Fibroblast of mammary gland (primary cell): ENCODE data around the gene TNS1.
A peak's percentile ranks its signal among the peaks of the same experiment; 100 is the strongest.

Experiments used
- DNase-seq: peaks from one replicate; pipeline ENCODE4 v3.0.0-alpha.2; 2010; ENCODE audit warnings: low read depth
- H3K4me3 ChIP-seq: 2 replicates; pipeline ENCODE4 v1.5.1; 2011; ENCODE audit warnings: low read depth, mild to moderate bottlenecking, low read length, moderate library complexity; ENCODE audit not compliant: control insufficient read depth
- TF ChIP-seq, protein P1 (sequence below): conservative IDR thresholded peaks from 2 replicates; pipeline ENCODE4 v1.5.1; 2011; ENCODE audit warnings: low read depth, low read length, inconsistent platforms; ENCODE audit not compliant: control insufficient read depth, insufficient read depth

Gene TNS1

DNA sequence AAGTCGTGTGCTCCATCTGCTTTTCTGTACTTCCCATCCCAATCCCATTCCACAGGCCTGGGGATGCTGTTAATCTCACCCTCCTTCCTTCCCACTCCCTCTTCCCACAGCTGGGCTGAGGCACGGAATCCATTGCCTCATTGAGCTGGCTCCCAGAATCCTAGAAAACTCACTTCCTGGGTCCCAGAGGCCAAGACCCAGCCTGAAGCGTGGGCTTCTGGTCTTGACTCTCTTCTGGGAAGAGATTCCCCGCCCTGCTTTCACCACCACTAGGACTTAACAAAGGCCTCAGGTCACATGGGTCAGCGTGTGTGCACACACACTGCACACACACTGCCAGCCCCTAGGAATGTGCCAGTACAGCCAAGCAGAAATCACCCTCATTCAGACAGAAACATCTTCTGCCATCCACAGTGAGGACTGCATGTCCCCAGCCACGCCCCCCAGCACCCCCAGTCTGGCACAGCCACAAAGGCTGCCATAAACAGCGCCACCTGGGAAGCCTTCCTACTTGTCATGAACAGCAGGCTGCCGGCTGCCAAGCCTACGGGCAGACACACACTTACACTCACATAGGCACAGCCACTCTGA lies 165.8 kb downstream of the TNS1 start:
- peak; percentile 84 for DNase-seq
- no peak overlapping the region for H3K4me3 ChIP-seq
- TF ChIP-seq, protein P1, sequence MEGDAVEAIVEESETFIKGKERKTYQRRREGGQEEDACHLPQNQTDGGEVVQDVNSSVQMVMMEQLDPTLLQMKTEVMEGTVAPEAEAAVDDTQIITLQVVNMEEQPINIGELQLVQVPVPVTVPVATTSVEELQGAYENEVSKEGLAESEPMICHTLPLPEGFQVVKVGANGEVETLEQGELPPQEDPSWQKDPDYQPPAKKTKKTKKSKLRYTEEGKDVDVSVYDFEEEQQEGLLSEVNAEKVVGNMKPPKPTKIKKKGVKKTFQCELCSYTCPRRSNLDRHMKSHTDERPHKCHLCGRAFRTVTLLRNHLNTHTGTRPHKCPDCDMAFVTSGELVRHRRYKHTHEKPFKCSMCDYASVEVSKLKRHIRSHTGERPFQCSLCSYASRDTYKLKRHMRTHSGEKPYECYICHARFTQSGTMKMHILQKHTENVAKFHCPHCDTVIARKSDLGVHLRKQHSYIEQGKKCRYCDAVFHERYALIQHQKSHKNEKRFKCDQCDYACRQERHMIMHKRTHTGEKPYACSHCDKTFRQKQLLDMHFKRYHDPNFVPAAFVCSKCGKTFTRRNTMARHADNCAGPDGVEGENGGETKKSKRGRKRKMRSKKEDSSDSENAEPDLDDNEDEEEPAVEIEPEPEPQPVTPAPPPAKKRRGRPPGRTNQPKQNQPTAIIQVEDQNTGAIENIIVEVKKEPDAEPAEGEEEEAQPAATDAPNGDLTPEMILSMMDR, result peak; percentile 19

DNA sequence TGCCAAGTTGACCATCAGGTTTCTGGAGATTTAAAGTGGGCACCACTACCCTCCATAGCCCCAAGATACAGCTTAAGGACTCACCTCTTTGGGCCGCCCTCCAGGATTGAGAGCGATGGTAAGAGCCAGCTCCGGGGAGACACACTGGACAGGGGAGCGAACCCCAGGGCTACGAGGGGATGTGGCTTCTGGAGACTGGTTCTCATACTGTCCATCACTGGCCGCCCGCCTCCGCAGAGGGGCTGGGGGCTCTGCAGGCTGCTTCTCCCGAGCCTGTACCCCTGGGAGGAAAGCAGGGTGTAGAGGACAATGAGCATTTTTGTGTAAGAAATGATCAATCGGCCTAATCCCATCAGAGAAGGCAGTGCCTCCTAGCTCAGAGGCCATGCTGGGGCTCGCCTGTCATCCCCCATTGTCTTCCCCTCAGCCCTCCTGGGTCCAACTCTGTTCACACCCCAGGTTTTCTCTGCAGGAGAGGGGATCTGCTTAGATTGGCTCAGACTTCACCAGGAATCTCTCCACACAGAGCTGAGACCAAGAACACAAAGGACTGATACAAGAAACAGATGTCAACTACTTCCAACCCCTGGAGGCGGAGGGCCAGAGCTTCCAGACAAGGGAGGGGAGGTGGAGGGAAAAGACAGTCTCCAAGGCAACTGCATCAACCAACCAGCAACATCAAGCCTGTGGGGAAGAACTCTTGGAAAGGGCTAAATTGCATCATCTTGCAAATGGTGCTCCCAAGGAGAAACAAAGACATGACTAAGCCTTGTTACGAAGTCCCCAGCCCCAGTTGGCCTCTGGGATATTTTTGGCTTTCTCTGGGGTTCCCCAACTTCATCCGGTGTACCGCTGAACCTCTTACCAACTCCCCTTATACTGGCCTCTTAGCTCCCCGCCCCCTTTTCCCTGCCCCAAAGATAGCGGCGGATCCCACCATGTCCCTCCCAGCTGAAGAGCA lies 166.6 kb downstream of the TNS1 start:
- TF ChIP-seq, protein P1, result no peak
- DNase-seq, result peak; percentile 97
- H3K4me3 ChIP-seq, result no peak overlapping the region

DNA sequence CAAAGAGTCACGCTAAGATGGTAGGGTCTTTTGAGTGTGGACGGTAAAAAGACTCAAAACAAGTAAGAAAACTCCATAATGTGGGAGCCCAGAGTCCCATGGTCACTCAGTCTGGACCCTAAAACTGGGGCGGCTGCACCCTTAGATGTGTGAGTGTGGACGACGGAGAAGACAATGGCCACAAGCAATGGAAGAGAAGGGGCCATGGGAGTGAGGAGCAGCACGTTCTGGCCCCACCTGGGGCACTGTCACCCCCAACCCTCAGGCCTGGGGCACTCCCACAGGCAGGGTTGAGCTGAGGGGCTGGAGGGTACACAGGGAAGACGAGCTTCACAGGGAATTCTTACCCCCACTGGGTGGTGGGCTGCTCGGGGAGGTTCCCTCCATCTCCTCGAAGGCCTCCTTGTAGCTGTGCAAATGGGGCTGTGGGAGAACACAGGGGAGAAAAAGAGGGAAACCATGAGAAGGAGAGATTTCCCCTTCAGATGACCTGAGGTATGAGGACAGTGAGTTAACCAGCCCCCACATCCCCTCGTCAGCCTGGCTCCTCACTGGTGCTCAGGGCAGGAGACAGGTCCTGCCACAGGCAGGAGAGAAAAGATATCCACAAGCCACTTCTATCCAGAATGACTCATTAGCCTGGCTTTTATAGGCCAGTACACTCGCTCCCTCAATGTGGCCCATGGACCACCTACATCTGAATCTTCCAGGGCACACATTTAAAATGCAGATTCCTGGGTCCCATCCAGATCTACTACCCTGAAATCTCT lies 167.9 kb downstream of the TNS1 start:
- TF ChIP-seq, protein P1, result no peak
- H3K4me3 ChIP-seq, result no peak overlapping the region
- DNase-seq, result no peak

DNA sequence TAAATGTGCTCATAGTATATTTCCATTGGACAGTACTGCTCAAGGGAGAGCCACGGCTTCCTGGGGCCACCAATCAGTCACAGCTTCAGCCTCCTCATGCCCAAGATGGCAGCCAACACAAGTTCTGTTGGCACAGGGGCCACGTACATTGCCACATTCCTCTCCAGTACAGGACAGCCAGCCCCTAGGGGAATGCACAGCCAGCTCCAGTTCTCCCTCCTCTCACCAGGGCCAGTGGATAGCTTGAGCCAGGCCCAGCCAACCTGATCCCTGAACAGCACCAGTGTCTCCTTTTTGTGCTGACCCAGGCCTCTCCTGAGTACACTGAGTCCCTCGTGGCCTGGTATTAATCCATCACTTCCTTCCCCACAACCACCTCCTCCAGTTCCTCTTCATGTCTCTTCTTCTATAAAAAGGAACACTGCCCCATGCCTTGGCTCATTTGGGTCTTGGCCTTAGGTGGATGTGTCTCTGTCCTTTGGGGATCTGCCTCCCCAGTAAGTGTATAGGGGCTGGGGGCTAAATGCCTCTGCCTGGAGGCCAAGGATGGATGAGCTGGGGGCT lies 168.7 kb downstream of the TNS1 start:
- no peak for DNase-seq
- H3K4me3 ChIP-seq, result no peak overlapping the region
- TF ChIP-seq, protein P1, result no peak

DNA sequence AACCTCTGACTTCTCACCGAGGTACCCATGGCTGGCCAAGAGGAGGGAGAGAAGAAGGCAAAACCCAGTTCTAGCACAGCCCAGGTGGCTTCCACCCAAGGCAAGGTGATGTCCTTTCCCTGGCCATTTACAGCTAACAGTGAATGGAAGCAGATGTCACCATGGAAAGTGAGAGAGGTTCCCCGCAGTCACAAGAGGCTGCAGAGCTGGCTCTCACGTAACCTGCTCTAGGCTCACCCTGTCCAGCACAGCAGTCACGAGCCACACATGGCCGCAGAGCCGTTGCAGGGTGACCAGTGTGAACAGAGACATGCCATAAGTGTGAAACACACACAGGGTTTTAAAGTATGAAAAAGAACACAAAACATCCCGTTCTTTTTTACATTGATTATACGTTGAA lies 169.4 kb downstream of the TNS1 start:
- DNase-seq, result no peak
- no peak overlapping the region for H3K4me3 ChIP-seq
- TF ChIP-seq, protein P1, result no peak

DNA sequence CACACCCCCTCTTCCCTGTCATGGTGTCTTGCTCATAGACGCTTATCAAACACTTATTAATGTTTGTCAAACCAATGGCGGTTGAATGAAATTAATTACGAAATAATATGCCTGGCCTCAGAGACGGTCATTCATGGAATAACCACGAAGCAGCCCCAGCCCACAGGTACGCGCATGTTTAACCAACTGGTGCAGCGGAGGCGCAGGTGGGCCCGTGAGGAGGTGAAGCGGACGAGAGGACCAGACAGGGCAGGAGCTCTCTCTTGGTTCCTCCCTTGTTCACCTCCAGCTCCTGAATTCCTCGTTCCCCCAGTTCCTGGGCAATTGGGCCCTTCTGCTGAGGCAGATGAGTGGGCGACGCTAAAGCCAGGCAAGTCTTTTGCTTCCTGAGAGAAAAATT lies 169.8 kb downstream of the TNS1 start:
- no peak for DNase-seq
- no peak overlapping the region for H3K4me3 ChIP-seq
- TF ChIP-seq, protein P1, result no peak
